GM12878 (cell line): Measurements from ENCODE around the gene FREY1. TPM values are rescaled to one million over a fixed set of nuclear protein-coding genes. Genes with fewer than 3 reads are reported as not detected.

Experiments
- ATAC-seq: fragments of 200-7000 bp; cut with Tn5 transposase; 3 replicates; pipeline ENCODE4 v1.9.1; 2020; ENCODE audit warnings: mild to moderate bottlenecking, moderate library complexity
- BruUV-seq: library from RNA; stranded (reverse); fragments of 400-500 nt; replicated peaks from 2 replicates; lab custom pipeline; 2021; lab: Mats Ljungman, UMichigan
- CTCF ChIA-PET: fragments of 300-600 bp; sonication (Branson Sonifier 250); formaldehyde crosslinking; extraction: SDS; loops from one replicate; lab custom pipeline; 2021; ENCODE audit warnings: inconsistent platforms; lab: Yijun Ruan, JAX
- POLR2A ChIA-PET: fragments of 350-600 bp; formaldehyde crosslinking; extraction: SDS; loops from one replicate; lab custom pipeline; 2021; ENCODE audit warnings: inconsistent platforms; lab: Charles Lee
- RAD21 ChIA-PET: fragments of 300-600 bp; sonication (Branson Sonifier 250); formaldehyde crosslinking; loops from one replicate; lab custom pipeline; 2023; ENCODE audit warnings: antibody characterized with exemption; ENCODE audit not compliant: unreplicated experiment; lab: Charles Lee
- SMC1A ChIA-PET: fragments of 300-600 bp; sonication (Branson Sonifier 250); formaldehyde crosslinking; loops from one replicate; lab custom pipeline; 2023; ENCODE audit not compliant: unreplicated experiment, uncharacterized antibody; lab: Charles Lee
- DNase-seq: peaks from one replicate; pipeline ENCODE4 v3.0.0-alpha.2; 2011; ENCODE audit warnings: low read depth, low spot score
- FAIRE-seq: peaks from 3 replicates; lab custom pipeline; 2011; peaks lifted over from hg19 to GRCh38; lab: Jason Lieb, UNC
- H2AFZ ChIP-seq: 2 replicates; pipeline ENCODE4 v1.6.0; 2011; ENCODE audit warnings: low read depth, low read length, control low read depth; ENCODE audit not compliant: control insufficient read depth
- H3K27ac ChIP-seq: 2 replicates; pipeline ENCODE4 v1.5.1; 2011; ENCODE audit warnings: control low read depth; ENCODE audit not compliant: control insufficient read depth, insufficient read depth
- H3K27me3 ChIP-seq, 2 experiments: replicated peaks in 1 of 2; 2 replicates each; pipeline versions ENCODE4 v1.6.0 to v1.6.1; 2011; ENCODE audit warnings: low read length in 1 of 2; ENCODE audit not compliant: control insufficient read depth in 2 of 2, insufficient read depth in 2 of 2
- H3K36me3 ChIP-seq, 2 experiments: 2 replicates each; pipeline ENCODE4 v1.5.1; 2011; ENCODE audit warnings: low read length in 1 of 2; ENCODE audit not compliant: control insufficient read depth in 2 of 2, insufficient read depth in 2 of 2
- H3K4me1 ChIP-seq: 2 replicates; pipeline ENCODE4 v1.6.1; 2011; ENCODE audit warnings: mild to moderate bottlenecking, low read length, moderate library complexity, mixed read lengths; ENCODE audit not compliant: control insufficient read depth, insufficient read depth
- H3K4me2 ChIP-seq: 2 replicates; pipeline ENCODE4 v1.6.0; 2011; ENCODE audit warnings: control low read depth; ENCODE audit not compliant: control insufficient read depth, insufficient read depth
- H3K4me3 ChIP-seq: fragments of 200-600 bp; sonication (generic); 2 replicates; pipeline ENCODE4 v1.5.1; 2016
- H3K79me2 ChIP-seq: 2 replicates; pipeline ENCODE4 v1.6.0; 2011; ENCODE audit warnings: low read length; ENCODE audit not compliant: control insufficient read depth, insufficient read depth
- H3K9ac ChIP-seq: 2 replicates; pipeline ENCODE4 v1.8.0; 2011; ENCODE audit warnings: low read length, control low read depth, mixed read lengths; ENCODE audit not compliant: control insufficient read depth, insufficient read depth
- H3K9me3 ChIP-seq: replicated peaks from 3 replicates; pipeline ENCODE4 v1.5.1; 2011; ENCODE audit warnings: mild to moderate bottlenecking, low read length; ENCODE audit not compliant: control insufficient read depth, insufficient read depth
- H4K20me1 ChIP-seq: 2 replicates; pipeline ENCODE4 v1.6.0; 2011; ENCODE audit not compliant: control insufficient read depth, insufficient read depth
- MEF2B ChIP-seq: fragments of 450-650 bp; IDR thresholded peaks from 2 replicates; pipeline ENCODE4 v1.6.1; 2018; ENCODE audit warnings: mild to moderate bottlenecking, moderate library complexity; ENCODE audit not compliant: partially characterized antibody, poor library complexity, severe bottlenecking
- RELA ChIP-seq: fragments of 450-650 bp; IDR thresholded peaks from 2 replicates; pipeline ENCODE4 v1.8.0; 2014; ENCODE audit warnings: borderline replicate concordance; ENCODE audit not compliant: partially characterized antibody
- SIN3A ChIP-seq: IDR thresholded peaks from 2 replicates; pipeline ENCODE4 v1.6.1; 2012; ENCODE audit warnings: low read depth, low read length, improper control_type of control experiment
- SP1 ChIP-seq: IDR thresholded peaks from one replicate; pipeline ENCODE4 v1.6.1; 2011; ENCODE audit warnings: low read depth, low read length
- TARDBP ChIP-seq: IDR thresholded peaks from 2 replicates; pipeline ENCODE4 v1.6.1; 2016; ENCODE audit warnings: borderline replicate concordance
- ZNF622 ChIP-seq: fragments of 450-650 bp; IDR thresholded peaks from 2 replicates; pipeline ENCODE4 v1.6.1; 2017; ENCODE audit warnings: mild to moderate bottlenecking, inconsistent platforms
- WGBS: methylation state at CpG from one replicate; pipeline ENCODE4 v1.1.6; 2016; ENCODE audit warnings: low lambda C conversion rate; ENCODE audit not compliant: insufficient replicate concordance, insufficient coverage; ENCODE audit errors: missing lambda C conversion rate; 5-methylcytosine and 5-hydroxymethylcytosine counted together
- in situ Hi-C: fragments of 300-500 bp; cut with MboI; formaldehyde crosslinking; loops from 9 replicates; pipeline ENCODE4 v1.14.3; 2018; ENCODE audit warnings: mixed read lengths
- intact Hi-C: fragments of 100-400 bp; cut with micrococcal nuclease; formaldehyde crosslinking; loops from one replicate; pipeline ENCODE4 v1.14.2; 2022; ENCODE audit not compliant: unreplicated experiment
- polyA plus RNA-seq, 11 experiments: library from polyadenylated mRNA; depleted of rRNA in 4 of 11; unstranded in 6 of 11; stranded (reverse) in 5 of 11; fragments of >200 nt; fragmentation: Nextera tagmentation in 4 of 11; fragmentation: Illumina TruSeq in 1 of 11; extraction: Ambion mirVana in 4 of 11; extraction: Trizol in 1 of 11; gene quantifications; 1 replicate in 1 of 11; 2 replicates in 10 of 11; pipeline versions ENCODE4 v1.2.1 to v1.2.3, GENCODE V29; 2011 to 2016; ENCODE audit warnings: inconsistent platforms in 2 of 11, missing spikeins in 2 of 11, low read depth in 1 of 11
- total RNA-seq, 4 experiments: library from RNA; depleted of rRNA in 3 of 4; stranded (reverse); fragments of >200 nt in 3 of 4; fragmentation: Illumina TruSeq in 1 of 4; extraction: Trizol in 1 of 4; gene quantifications; 2 replicates each; pipeline versions ENCODE4 v1.2.1 to v1.2.3, GENCODE V29; 2013 to 2021
- TF ChIP-seq, protein P1 (sequence below): fragments of 450-650 bp; IDR thresholded peaks from 2 replicates; pipeline ENCODE4 v1.6.1; 2016; ENCODE audit warnings: mild to moderate bottlenecking

FREY1 gene
- total and polyA plus RNA-seq, 10 of the 15 experiments (the other 5 are each of a cell fraction or from before 2014, with no cell fraction given): 0.13 to 1.7 (median 0.39) TPM; not detected in 3

DNA sequence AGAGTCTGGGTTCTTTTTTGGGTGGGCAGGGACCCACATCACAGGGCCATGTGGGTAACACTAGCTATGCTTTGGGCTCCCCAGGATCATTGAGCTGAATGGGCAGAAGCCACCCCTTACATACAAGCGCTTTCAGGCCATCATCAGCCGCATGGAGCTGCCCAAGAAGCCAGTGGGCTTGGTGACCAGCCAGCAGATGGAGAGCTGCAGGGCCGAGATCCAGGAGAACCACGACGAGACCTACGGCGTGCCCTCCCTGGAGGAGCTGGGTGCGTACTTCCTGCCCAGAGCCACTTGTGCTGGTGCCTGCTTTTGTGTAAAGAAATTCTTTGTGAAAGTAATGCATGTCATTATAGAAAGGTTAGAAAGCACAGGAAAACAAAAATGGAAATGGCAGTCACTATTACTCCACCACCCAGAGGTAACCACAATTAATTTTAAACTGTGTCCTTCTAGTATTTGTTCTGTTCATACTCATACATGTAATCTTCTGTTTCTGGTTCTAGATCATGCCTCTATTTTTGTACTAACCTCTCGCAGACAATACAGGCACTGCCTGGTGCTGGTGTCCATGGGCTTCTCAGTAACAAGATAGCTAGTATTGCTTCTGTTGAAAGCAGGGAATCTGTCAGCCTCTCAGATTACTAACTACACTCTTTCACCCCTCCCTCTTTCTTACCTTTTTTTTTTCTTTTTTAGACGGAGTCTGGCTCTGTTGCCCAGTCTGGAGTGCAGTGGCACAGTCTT lies 46.1 kb downstream of the FREY1 start:
- Histone ChIP-seq H4K20me1 (no peaks in the 10 kb centered on the region; the same call in 1 of the 2 replicates), H3K36me3 (peaks cover 8 to 22% of the 10 kb centered on the region in 2 experiments), H3K4me1 (no peaks in the 10 kb centered on the region), H3K4me3 (no peak overlapping the region), H3K27me3 (no peaks in the 10 kb centered on the region), H3K9me3 (no peaks in the 10 kb centered on the region), H3K4me2 (no peak overlapping the region), H3K9ac (no peak overlapping the region), H2AFZ (no peak overlapping the region), H3K79me2 (no peaks in the 10 kb centered on the region), H3K27ac (no peak overlapping the region)
- DNase-seq (no peak), FAIRE-seq (no peak), ATAC-seq (no peak)
- CTCF ChIA-PET: interaction anchor here (0.7 to 1.8 kb wide), 4 partner anchors 11 to 146 kb away, joined by 3 to 7 read pairs (median 3); no protein-coding TSS in a partner anchor
- WGBS: 96% methylated on average over 10 of the region's 10 CpGs
- POLR2A ChIA-PET: interaction anchor here (0.6 kb wide), 1 partner anchor 89 kb away, joined by 4 read pairs; no protein-coding TSS in a partner anchor
- BruUV-seq: no TSS peak
- SMC1A ChIA-PET: interaction anchor here (1.3 to 1.5 kb wide), 4 partner anchors 11 to 45 kb away, joined by 3 to 5 read pairs (median 3); partner anchors contain the start of gene CRY2
- TF ChIP-seq TARDBP (no peak), SP1 (no peak), ZNF622 (no peak), SIN3A (no peak), RELA (no peak)
- intact Hi-C loops (no loop called here), in situ Hi-C loops (no loop called here)
- RAD21 ChIA-PET: no interaction called here

DNA sequence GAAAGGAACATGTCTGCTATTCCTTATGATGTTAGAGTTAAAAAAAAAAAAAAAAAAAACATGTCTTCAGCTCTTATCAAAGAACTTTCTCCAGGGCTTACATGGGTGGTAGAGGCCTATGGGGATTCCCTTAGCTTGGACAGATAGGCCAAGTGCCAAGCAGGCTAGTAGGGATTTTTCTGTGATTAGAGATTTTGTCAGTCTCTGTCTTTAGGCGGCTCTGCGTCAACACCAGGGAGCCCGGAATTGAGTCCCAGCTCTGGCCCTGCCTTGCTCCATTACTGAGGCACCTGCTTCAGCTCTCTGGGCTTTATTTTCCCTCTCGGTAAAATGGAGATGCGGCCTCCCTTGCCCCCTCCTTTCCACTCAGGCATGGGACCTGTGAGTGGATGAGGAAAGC lies 46.7 kb downstream of the FREY1 start:
- Histone ChIP-seq H2AFZ (no peak overlapping the region), H3K9ac (no peak overlapping the region), H3K9me3 (no peaks in the 10 kb centered on the region), H3K27me3 (no peaks in the 10 kb centered on the region), H3K27ac (no peak overlapping the region), H3K4me1 (no peaks in the 10 kb centered on the region), H3K4me2 (no peak overlapping the region), H4K20me1 (no peaks in the 10 kb centered on the region; the same call in 1 of the 2 replicates), H3K36me3 (peaks cover 8 to 22% of the 10 kb centered on the region in 2 experiments), H3K79me2 (no peaks in the 10 kb centered on the region)
- SMC1A ChIA-PET: interaction anchor here (1.0 to 1.5 kb wide), 4 partner anchors 10 to 44 kb away, joined by 3 to 5 read pairs (median 3); partner anchors contain the start of gene CRY2
- 95% methylated on average over 5 of the region's 5 CpGs for WGBS
- POLR2A ChIA-PET: interaction anchor here (0.6 kb wide), 2 partner anchors 89 to 1327 kb away, joined by 3 to 4 read pairs; no protein-coding TSS in a partner anchor
- FAIRE-seq: no peak
- in situ Hi-C loops: no loop called here
- RAD21 ChIA-PET: no interaction called here
- BruUV-seq: no TSS peak
- no peak for ATAC-seq
- no peak for DNase-seq
- CTCF ChIA-PET: interaction anchor here (1.8 kb wide), 1 partner anchor 12 kb away, joined by 7 read pairs; no protein-coding TSS in a partner anchor
- intact Hi-C loops: no loop called here
- TF ChIP-seq, protein P1, sequence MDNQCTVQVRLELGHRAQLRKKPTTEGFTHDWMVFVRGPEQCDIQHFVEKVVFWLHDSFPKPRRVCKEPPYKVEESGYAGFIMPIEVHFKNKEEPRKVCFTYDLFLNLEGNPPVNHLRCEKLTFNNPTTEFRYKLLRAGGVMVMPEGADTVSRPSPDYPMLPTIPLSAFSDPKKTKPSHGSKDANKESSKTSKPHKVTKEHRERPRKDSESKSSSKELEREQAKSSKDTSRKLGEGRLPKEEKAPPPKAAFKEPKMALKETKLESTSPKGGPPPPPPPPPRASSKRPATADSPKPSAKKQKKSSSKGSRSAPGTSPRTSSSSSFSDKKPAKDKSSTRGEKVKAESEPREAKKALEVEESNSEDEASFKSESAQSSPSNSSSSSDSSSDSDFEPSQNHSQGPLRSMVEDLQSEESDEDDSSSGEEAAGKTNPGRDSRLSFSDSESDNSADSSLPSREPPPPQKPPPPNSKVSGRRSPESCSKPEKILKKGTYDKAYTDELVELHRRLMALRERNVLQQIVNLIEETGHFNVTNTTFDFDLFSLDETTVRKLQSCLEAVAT: no peak
- TF ChIP-seq MEF2B: no peak
- TF ChIP-seq, all 136 proteins: peak for 0
- H3K4me3 ChIP-seq: no peak overlapping the region
